T-helper 9 cell (primary cell): ENCODE measurements around the gene SDC4.

Experiments
- DNase-seq: peaks from one replicate; pipeline ENCODE4 v3.0.0-alpha.2; 2020
- total RNA-seq, 2 donors: gene quantifications; one replicate each; lab custom pipeline; 2026; lab: John Stamatoyannopoulos, UW

The SDC4 gene
- 5.1 to 26.3 reads per million in 2 donors for total RNA-seq

GRCh38 chr20:45347936-45348778, at the start of gene SDC4:
SDC4 (minus strand) TSS chr20:45348424; CDS start chr20:45348384, 40 bp downstream.
- DNase-seq = peak; percentile 61

DNA sequence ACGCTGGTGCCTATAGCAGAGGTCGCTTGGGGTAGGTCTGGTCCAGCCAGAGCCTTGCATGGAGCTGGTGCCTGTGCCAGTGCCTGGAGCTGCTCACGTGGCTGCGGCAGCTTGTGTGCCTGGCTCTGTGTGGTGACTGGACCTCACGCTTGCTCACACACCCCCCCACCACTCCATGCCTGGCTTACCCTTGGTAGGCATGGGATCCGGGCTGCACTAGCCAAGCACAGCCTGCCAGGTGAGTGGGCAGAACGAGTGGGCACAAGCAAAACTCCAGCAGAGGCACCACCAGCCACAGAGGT, 46.8 kb upstream of the SDC4 start:
- DNase-seq = no peak

- DNase-seq = no peak
Measured at GRCh38 chr20:45394221-45395113, 46.2 kb upstream of the SDC4 start.

DNA sequence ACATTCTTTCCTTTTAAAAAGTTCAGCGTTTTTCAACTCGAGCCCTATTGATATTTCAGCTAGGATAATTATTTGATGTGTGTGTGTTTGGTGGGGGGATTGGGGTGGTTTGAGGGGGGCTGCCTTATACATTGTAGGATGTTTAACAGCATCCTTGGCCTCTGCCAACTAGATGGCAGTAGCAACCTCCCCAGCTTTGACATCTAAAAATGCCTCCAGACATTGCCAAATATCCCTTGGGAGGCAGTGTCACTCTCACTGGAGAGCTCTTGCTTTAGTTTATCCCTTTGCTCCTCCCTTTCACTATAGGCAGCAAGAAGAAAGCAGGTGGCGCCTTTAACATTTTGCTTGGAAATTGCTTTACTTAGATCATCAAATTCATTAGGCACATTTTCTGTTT, 44.5 kb upstream of the SDC4 start:
- DNase-seq = no peak

GRCh38 chr20:45391559-45391958, 43.3 kb upstream of the SDC4 start:
- DNase-seq = no peak

DNA sequence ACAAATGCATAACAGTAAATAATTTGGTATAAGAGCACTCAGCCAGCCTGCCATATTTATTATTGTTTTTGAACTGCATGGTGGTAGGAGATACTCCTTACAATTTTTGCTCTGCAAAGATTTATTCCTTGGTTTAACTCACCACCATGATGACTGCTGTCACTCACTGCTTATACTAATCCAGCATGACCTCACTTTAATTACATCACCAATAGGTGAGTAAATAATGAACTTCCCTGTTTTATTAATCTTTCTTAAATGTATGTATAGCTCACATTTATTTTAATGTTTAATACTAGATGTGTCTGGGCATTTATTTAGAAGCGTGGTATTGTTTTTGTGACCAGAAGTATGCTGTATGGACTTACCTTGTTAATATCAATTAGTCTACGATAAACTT, 42.7 kb upstream of the SDC4 start:
- DNase-seq = no peak

- no peak for DNase-seq
Measured at GRCh38 chr20:45387274-45387673, 39.0 kb upstream of the SDC4 start.

DNA sequence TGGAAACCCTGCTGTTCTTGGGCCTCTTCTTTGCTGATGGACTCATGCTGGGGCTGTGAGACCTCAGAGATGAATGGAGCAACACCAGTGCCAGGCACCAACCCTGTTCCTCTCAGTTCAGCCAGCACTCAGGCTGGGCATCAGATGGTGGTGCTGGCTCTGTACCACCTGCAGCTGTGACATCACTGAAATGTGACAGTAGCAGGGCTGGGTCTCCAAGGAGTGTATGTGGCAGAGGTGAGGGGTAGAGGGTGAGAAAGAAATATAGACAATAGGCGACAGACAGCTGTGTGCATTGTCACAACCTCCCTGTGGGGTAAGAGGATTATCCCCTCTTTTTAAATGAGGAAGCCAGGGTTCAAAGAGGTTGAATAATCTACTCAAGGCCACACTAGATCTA, 30.0 kb upstream of the SDC4 start, which contains the start of gene TP53TG5:
TSS of gene TP53TG5 (minus strand) at position 135 of the 400 bp plus-strand sequence. CDS start at position 46, 89 bp downstream.
- DNase-seq = no peak

DNA sequence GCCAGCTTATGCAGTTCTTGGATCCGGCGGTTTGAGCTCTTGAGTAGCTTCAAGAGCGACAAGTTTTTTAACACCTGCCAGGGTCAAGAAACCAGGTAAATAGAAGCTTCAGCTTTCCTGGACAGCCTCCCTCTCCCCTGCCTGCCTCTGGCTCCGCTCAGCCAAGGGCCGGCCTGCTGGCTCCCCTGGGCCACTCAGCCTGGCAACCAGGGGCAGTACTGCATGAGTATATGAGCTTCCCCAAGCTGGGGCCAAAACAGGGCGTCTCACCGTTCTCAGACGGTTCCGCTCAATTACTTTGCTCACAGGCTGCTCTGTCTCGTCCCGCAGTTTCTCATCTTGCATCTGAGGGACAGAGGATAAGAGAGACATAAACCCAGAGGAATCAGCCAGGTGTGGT, 29.0 kb upstream of the SDC4 start:
- no peak for DNase-seq

DNA sequence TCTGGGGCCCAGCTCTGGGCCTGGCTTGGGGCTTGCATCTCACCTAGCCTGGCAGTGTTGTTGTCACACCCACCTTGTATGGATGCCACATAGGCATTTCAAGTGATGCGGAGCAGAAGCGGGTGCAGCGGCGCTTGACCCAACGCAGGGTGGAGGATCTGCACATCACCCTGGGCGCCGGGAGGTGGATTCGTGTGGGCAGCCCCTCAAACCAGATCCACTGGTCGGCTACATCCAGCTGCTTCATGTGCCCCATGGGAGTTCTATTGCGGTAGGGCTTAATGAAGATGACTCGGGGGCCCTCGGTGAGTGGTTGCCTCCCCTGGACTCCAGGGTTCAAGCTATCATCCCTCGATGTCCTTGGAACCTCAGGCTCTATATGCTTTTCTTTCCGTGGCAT, 26.7 kb upstream of the SDC4 start:
- no peak for DNase-seq

DNA sequence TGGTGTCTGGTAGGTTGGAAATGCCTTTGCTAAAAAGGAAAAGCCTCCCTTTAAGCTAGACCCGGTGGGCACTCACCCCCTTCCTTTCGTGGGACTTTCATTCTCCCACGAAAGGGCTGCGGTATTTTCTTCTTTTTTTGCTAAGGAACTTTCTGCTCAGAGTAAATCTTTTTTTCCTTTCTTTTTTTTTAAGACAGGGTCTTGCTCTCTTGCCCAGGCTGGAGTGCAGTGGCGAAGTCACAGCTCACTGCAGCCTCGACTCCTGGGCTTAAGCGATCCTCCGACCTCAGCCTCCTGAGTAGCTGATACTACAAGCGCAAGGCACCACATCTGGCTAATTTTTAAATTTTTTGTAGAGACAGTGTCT, 25.9 kb upstream of the SDC4 start:
- no peak for DNase-seq

DNA sequence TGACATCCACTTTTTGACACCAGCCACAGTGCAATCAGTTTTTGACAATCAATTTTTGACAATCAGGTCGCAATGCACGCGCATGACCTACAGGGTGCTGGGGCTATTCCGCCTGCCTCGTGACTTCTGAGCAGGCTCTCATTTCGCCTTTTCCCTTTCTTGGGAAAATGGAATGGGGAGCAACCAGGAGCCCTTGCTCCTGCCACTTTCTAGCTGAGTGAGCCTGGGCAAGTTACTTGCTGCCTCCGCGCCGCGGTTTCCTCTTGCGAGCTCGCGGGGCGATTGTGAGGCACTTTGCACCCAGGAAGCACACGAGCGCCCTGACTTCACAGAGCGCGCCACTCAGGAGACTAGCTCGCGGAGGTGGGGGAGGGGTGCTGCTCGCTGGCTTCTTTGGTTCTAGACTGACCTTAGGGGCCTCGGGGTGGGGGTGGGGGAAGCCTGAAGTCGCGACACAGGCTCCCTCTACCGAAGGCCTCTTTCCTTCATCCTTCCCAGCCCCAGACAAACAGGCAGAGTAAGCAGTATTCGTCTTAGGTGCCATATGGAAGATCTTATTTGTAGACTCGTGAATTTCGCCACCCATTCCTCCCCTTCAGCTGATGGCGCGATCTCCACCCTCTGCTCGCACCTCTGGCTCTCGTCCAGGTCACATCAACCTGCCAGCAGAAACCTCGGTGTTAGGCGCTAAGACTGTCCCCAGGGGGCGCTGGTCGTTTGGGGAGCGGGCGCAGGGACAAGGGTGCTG, 25.3 kb upstream of the SDC4 start:
- peak; percentile 91 for DNase-seq

DNA sequence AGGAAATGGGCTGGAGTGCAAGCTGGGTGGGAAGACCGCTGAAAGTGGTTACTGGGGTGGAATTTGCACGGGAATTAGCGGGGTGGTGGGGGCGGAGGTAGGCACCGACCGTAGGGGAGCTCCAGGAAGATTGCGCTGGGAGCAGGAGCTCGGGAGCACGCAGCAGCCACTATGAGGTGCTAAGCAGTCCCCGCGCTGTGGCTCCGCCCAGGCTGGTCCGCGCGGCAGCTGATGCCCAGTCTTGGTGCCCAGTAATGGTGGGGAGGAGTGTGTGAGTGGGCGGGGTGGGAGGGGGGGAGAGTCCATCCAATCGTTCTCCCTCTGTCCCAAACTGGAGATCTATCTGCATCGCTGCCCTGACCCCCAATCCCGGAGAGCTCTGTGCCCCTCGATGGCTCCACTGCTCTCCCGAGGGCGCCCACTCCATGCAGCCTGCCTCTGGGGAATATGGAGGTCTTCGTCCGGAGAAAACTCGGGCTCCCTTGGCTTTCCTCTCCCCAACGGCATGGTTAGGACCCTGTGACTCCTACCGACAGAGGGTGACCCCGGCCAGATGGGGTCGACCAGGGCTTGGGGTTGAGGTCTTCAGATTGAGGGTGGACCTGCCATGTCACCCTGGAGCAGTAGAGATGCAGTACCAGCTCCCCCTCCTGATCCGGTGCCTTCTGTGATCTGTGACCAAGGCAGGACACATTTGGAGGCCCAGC, 24.6 kb upstream of the SDC4 start:
- no peak for DNase-seq

DNA sequence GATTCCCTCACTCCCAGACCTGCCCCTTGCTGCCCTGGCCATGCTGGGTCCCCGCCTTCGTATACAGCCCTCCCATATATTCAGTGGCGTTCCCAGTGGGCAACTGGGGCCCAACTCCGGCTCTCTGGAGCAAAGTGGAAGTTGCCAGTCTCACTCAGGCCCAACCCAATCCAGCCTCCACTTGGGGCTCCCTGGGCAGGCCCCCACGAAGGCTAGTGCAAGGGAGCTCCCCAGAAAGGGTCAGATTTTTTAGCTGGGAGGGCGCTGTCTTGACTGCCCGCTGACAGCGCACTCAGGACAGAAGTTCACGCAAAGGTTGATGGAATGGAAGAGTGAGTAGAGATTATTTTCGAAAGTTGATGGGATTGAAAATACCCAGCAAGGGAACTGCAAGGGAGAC, 24.0 kb upstream of the SDC4 start:
- no peak for DNase-seq

DNA sequence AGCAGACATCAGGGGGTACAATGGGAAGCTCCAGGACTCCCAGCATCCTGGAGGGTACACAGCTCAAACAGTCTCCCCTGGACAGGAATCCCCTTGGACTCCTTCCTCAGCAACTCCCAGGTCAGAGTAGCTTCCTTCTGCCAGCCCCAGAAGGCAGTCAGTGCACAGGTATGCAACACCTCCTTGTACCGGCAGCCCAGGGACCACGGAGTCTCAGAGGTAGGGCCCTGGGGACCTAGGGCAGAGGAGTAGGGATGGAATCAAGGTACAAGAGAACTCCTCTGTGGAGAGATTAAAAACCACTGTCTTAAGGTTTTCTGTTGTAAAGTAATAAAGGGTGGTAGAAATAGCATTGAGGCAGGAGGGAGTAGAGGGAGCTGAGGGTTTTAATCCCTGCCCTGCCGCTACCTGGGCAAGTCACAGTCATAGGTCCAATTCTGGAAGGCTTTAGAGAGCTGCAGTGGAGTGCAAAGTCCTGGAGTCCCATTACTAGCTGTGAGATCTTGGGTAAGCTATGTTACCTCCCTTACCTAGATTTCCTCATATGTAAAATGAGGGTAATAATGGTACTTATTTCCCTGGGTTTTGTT, 22.4 kb upstream of the SDC4 start:
- DNase-seq = no peak

DNA sequence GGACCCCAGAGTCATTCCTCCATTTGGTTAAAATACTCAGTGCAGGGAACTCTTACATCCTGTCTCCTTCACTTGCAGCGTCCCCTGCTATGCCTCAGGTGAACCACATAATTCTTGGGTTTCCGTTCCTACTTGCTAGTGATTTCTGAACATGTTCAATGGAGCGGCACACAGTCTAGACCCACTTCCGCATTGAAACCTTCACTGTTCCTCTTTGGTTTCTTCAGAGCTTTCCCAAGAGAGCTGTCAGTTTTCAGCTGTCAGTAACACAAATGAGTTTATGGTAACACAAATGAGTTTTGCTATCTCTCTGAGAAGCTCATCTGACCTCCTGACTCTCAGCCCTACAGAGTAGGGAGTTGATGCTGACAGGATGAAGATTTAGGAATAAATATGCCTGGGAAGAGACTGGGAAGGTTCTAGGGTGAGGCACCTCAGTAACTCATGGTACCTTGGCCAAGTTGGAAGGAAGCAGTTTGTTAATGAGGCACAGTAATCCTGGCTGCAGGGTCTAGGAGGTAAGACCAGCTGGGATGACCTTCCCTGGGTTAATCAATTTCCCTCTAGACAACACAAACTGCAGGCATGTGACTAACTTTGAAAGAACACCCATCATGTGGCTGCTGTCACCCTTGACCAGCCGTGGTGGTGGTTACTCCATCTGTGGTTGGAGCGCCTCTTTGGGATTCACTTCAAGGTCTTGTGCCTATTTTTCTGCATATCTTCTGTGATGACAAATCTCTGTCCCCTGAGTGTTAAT, 20.2 kb upstream of the SDC4 start:
- DNase-seq = no peak

GRCh38 chr20:45367126-45367525, 18.9 kb upstream of the SDC4 start:
- no peak for DNase-seq

DNA sequence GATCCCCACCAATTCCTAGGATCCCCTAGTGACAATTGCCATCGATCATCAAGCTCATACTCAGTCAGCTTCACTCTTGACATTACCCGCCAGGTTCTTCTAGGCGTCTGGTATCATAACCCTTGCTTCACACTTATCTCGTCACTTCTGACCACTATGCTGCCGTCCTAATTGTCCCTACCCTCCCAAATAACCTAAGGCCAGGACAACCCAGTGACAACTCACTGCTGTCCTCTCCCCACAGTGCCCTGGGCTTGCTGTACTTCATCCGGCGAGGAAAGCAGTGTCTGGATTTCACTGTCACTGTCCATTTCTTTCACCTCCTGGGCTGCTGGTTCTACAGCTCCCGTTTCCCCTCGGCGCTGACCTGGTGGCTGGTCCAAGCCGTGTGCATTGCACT, 18.4 kb upstream of the SDC4 start:
- DNase-seq = no peak

DNA sequence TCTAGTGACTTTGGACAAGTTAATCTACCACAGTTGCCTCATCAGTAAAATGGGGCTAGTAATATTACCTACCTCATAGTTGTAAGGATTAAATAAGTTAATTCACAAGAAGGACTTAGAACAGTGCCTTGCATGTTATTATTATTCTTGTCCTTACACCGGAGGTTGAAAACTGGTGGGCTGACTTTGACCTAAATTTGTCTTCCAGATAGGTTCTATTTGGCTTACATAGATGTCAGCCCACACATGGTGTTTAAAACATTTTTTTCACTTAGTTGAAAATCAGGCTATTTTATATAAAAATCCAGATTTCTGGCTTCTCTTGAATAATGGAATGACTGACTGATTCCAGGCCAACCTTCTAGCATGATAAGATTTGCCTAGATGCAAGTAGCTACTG, 18.0 kb upstream of the SDC4 start:
- DNase-seq = no peak

DNA sequence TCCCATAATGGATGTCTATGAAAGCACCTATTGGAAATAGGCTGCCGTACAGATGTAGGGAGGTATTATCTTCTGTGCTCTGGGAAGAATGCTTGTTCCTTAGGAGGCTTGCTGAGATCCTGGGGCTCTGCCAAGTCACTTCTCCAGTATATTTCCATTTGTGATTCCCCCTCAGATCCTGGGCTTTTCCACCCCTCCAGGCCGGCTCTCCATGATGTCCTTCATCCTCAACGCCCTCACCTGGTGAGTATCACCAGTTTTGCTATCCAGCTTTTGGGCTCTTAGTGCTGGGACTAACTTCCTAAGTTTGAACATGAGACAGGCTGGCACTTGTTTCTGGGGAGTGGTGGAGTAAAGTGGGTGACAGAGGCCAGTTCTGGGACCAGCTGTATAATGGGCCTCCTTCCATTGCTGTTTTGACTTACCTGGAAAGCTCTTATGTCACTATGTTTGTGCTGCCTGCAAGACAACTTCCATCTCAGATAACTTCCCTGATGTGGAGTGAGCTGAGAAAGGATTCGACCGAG, 17.3 kb upstream of the SDC4 start:
- DNase-seq = no peak
